Raji (cell line): ENCODE measurements around the gene SAC3D1.

Experiments
- POLR2A ChIP-seq: IDR thresholded peaks from 2 replicates; pipeline ENCODE4 v1.6.1; 2011; ENCODE audit warnings: low read depth, low read length, control low read depth; ENCODE audit not compliant: insufficient read depth

The SAC3D1 gene

GRCh38 chr11:65040847-65041622, at the start of gene SAC3D1:
SAC3D1 (plus strand) TSS chr11:65041210; CDS start chr11:65041293, 83 bp downstream.
- TF ChIP-seq POLR2A, result peak; percentile 76

DNA sequence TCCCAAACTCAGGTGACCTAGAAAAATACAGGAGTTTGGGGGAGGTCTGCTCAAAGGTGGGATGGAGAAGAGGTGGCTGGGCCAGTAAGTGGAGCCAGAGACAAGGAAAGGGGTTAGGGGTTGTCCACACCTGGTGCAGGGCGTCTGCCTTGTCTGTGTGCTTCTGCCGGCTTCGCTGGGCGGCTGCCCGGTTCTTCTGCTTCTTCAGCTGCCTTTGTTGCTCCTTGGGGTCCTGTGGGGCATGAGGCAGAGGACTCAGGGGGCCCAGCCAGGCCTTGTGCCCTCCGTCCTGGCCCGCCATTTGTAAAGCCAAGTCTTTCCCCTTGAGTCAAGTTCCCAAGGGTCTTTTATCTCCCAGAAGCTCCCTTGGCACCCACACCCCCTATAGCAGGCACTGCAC, 46.7 kb upstream of the SAC3D1 start:
- TF ChIP-seq POLR2A, result no peak

DNA sequence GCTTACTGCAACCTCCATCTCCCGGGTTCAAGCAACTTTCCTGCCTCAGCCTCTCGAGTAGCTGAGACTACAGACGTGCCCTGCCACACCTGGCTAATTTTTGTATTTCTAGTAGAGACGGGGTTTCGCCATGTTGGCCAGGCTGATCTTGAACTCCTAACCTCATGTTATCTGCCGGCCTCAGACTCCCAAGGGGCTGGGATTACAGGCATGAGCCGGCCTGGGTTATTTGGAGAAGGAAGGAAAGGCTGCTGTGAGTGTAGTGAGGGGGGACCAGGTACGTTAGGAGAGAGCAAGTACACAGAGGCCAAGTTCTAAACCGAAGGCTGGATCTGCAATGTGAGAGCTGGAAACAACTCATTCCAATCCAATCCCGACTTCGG, 44.7 kb upstream of the SAC3D1 start:
- TF ChIP-seq POLR2A, result no peak

DNA sequence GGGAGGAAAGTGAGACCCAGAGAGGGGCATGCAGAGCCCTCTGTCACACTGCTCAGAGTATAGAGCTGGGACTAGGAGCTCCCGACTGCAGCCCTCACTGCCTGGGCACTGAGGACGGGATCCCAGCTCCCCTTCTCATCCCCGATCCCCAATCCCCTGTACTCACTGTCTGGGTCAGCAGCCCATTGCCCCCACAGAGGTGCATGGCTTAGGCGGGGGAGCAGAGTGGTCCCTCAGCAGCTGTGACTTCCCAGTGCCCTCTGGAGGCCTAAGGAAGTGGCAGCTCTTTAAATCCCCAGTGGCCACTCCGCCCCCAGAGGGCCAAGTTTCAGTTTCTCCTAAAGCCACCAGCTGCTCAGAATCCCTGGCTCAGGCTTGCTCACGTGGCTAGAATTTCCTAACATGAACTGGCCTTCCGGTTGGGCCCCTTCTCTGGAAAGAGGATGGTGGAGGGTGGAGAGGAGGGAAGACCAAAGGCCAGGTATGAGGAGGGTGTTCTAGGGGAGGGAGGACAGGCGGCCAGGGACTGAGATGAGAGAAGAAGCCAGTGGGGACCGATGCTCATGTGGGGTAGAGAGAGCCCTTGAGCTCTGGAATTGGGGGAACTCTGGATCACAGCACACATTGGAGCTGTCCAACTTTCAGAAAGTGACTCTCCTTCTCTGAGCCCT, 44.2 kb upstream of the SAC3D1 start, which contains the start of gene BATF2:
Gene BATF2 (minus strand): TSS at position 262 of the 671 bp plus-strand sequence. CDS start 57 bp downstream, at position 205.
- TF ChIP-seq POLR2A, result no peak

GRCh38 chr11:64998141-64998540, 42.9 kb upstream of the SAC3D1 start:
- TF ChIP-seq POLR2A, result no peak

GRCh38 chr11:64998690-64999431, 42.1 kb upstream of the SAC3D1 start:
- TF ChIP-seq POLR2A, result no peak

- TF ChIP-seq POLR2A, result no peak
Observed at GRCh38 chr11:64999478-64999877, 41.5 kb upstream of the SAC3D1 start.

DNA sequence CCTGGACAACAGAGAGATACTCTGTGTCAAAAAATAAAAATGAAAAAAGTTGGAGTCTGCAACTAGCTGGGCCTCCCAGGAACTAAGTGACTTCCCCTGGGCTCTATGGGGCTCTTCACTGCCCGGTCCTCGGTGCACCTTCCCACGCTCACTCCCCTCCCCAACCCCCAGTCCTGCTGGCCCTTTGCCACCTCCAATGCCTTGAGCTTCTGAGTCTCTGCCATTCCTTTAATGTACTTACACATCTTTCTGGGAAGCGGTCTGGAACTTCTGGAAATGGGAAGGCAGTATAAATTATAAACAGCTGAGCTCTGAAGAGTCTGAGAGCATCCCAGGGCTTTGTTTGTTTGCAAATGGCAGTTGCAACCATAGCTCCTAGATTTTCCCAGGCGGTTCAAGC, 38.3 kb upstream of the SAC3D1 start:
- no peak for TF ChIP-seq POLR2A

GRCh38 chr11:65003282-65003681, 37.7 kb upstream of the SAC3D1 start:
- TF ChIP-seq POLR2A, result no peak

DNA sequence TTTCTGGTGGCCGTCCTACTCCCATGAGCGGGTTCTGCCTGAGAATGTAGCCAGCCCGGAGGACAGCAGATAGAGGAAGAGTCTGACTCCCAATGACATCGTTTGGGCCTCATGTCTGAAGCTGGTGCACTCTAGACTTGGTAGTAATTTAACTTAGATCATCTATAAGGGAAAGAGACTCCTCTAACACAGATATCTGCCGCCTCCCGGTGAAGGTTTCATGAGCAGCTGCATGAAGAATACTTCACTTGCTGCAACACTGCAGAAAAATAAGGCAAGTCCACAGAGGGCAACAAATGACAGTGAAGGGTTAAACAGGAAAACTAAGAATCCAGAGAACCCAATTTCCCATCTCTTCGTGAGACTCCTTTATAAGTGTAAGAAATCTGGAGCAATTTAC, 33.0 kb upstream of the SAC3D1 start:
- no peak for TF ChIP-seq POLR2A

DNA sequence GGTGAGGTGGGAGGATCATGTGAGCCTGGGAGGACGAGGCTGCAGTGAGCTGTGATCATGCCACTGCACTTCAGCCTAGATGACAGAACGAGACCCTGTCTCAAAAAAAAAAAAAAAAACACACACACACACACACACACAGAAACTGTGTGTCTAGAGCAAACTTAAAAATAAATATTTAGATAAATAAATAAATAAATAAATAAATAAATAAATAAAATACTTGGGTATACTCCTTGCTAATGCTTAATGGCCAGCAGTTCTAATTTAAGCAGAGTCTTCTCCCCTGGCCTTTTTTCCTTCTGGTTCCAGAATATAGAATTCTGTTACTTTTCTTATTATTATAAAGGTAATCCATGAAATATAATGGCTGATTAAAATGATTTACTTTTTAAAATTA, 32.1 kb upstream of the SAC3D1 start:
- no peak for TF ChIP-seq POLR2A

DNA sequence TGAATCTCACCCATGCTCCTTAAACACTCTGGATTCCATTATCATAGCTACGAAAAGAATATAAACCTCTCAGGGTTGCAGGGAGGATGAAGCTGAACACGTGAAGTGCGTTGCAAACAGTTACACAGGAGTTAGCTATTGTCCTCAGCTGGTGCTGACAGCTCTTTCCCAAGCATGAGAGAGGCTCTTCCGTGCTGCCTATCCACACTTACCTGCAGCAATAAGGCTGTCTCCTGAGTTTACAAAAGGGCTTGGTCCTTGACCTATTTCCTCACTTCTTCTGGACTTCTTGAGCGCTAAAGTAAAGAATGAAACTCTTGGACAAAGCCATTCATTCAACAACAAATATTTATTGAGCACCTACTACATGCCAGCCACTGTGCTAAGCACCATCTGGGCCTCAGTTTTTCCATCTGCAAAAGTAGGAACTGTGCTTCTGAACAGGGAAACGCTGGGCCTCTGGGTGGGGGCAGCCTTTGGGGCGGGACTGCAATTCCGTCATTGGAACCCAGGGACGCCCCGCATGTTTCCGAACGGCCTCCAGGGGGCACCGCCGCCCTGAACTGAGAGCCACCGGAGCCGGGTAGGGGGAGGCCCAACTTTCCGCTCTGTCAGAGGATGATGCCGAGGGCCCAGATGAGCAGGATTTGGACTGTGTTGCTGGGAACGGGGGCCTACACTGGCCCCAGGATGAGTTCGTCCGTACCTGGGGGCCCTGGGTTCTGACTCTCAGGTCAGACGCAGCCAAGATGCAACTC, 27.7 kb upstream of the SAC3D1 start:
- TF ChIP-seq POLR2A, result no peak

GRCh38 chr11:65013888-65014725, 26.9 kb upstream of the SAC3D1 start, which contains the start of gene ARL2:
ARL2 (plus strand) TSS chr11:65014160; CDS start chr11:65014208, 48 bp downstream.
- TF ChIP-seq POLR2A, result peak; percentile 45

- no peak for TF ChIP-seq POLR2A
Observed at GRCh38 chr11:65014726-65015227, 26.2 kb upstream of the SAC3D1 start.
